ENCODE measurements around the gene SAMM50. TPM values are rescaled to one million over a fixed set of nuclear protein-coding genes. Genes with fewer than 3 reads are reported as not detected.

Gene SAMM50
- 38.4 and 44.1 TPM in 2 replicates for total RNA-seq

DNA sequence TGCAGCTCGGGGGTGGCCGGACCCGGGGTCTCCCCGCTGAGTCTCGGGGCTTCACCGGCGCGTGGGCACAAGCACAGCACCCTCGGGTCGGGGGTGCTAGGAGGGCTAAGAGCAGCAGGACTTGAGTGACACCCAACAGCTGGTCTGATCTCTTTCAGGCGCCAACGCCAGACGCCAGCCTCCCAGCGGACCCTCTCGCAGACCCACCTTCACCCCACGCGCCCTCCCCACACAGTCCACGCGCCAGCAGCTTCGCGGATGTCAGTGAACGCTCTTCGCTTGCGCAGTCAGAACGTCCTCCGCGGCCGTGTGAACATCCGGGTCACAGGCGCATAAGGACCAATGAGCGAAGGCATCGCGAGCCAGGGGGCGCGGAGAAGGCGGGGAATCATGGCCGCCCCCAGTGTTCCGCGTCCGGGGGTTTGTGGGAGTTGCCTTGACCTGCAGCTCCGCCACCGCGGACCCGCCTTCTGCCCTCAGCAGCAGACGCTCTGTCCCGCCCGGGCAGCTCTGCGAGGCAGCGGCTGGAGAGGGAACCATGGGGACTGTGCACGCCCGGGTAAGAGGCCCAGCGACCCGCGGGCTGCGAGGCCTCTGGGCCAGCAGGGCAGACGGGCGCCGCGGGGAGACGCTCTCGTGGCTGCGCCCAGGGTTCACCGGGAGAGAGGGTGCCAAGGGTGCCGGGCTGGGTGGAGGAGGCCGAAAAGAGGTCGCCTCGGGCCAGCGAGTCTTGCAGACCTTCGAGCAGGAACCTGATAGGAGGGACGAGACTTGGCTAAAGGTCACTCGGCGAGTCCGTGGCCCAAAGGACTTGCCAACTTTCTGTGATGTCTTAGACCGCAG, at the start of gene SAMM50:
SAMM50 (plus strand) TSS at position 403 of the 843 bp plus-strand sequence; CDS start at position 539, 136 bp downstream.

DNA sequence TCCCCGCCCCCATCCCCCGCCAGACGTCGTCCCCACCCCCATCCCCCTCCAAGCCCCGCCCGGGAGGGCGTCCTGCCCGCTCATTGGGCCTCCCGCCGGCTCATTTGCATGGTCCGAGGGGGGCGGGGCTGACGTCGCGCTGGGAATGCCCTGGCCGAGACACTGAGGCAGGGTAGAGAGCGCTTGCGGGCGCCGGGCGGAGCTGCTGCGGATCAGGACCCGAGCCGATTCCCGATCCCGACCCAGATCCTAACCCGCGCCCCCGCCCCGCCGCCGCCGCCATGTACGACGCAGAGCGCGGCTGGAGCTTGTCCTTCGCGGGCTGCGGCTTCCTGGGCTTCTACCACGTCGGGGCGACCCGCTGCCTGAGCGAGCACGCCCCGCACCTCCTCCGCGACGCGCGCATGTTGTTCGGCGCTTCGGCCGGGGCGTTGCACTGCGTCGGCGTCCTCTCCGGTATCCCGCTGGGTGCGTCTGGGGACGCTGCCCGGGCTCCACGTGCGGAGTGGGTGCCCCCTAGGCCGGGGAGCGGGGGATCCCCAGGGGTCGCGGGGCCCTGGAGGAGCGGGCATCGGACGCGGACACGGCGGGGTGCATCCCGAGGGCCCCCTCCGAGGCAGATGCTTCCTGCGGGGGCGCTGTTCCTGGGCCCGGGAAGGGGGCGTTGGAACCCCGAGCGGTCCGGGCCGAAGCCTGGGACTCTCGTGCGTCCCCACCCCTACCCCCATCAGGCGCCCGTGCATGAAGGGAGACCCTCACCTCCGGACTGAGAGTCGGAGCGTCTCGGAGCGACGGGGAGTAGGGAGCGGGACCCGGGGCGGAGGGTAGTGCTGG, 31.4 kb upstream of the SAMM50 start, which contains the start of gene PNPLA3:
PNPLA3 (plus strand) TSS at position 175 of the 834 bp plus-strand sequence; CDS start at position 282, 107 bp downstream.

DNA sequence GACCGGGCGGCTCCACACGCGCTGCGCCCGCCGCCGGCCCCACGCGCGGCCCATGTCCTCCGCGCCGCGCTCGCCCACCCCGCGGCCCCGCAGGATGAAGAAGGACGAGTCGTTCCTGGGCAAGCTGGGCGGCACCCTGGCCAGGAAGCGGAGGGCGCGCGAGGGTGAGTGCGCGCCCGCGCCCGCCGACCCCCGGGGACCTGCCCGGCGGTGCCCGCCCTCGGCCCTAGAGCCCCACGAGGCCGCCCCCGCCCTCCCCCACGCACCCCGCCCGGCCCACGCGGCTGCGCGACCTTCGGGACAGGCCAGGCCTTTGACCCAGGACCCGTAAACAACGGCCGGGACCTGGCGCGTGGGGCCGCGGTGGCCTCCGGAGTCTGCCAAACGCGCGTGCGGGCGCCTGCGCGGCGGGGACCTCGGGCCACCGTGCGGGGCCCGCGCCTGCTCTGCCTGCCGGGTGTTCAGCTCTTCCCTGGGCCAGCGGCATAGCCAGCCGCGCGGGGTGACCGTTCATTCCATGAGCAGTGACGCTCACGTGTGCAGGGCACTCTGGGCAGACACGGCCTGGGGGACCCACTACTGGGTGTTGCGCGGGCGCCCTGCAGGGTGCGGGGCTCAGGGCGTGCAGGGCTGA, 69.2 kb downstream of the SAMM50 start, which contains the start of gene PARVB:
PARVB (plus strand) TSS at position 15 of the 634 bp plus-strand sequence; CDS start at position 53, 38 bp downstream.

Other genes with a start within 250 kb of the SAMM50 start
- 2.4 and 2.5 TPM in 2 replicates for gene EFCAB6, start 143.1 kb upstream of the SAMM50 start, total RNA-seq
- 0.26 and 0.31 TPM in 2 replicates for gene SULT4A1, start 92.9 kb upstream of the SAMM50 start, total RNA-seq
- gene PNPLA5, start 63.4 kb upstream of the SAMM50 start, total RNA-seq = not detected in 2 replicates
- 1.1 and 2.4 TPM in 2 replicates for gene PNPLA3, start 31.6 kb upstream of the SAMM50 start, total RNA-seq
- 22.5 and 29.8 TPM in 2 replicates for gene PARVB, start 68.9 kb downstream of the SAMM50 start, total RNA-seq
- 0.06 and 0.13 TPM in 2 replicates for gene PARVG, start 225.5 kb downstream of the SAMM50 start, total RNA-seq

Measured in aortic smooth muscle cell (primary cell).